Limb (tissue), 2 donors: ENCODE data around the gene CRIM1.
"Not testable (repeated sequence)": the region's sequence is repeated elsewhere in the genome, so short reads cannot be mapped to it uniquely, and the experiment has no call there.

Source experiments
- DNase-seq, 2 donors: peaks; one replicate each; pipeline ENCODE4 v3.0.0-alpha.2; 2016; ENCODE audit errors: extremely low spot score in 2 of 2

CRIM1 gene

GRCh38 chr2:36351291-36351690 lies 4.3 kb upstream of the CRIM1 start:
- DNase-seq, result no peak

- peak in 1 of 2 donors; percentile 42 for DNase-seq
Measured at GRCh38 chr2:36351736-36352349, 3.7 kb upstream of the CRIM1 start.

GRCh38 chr2:36352701-36353100 lies 2.9 kb upstream of the CRIM1 start:
- no peak for DNase-seq

- no peak for DNase-seq
Measured at GRCh38 chr2:36354811-36355150, 797 bp upstream of the CRIM1 start.

- peak in 1 of 2 donors; percentile 49 for DNase-seq
Measured at GRCh38 chr2:36355890-36356297, 316 bp downstream of the CRIM1 start.

- peak in 1 of 2 donors; percentile 6 for DNase-seq
Measured at GRCh38 chr2:36356298-36356989, 866 bp downstream of the CRIM1 start.

- DNase-seq, result peak in 1 of 2 donors; percentile 69
Measured at GRCh38 chr2:36356990-36357846, 1.6 kb downstream of the CRIM1 start.

GRCh38 chr2:36357847-36358659 lies 2.5 kb downstream of the CRIM1 start:
- DNase-seq, result peak in 1 of 2 donors; percentile 72

- DNase-seq, result peak in 1 of 2 donors; percentile 46
Measured at GRCh38 chr2:36359067-36359466, 3.5 kb downstream of the CRIM1 start.

GRCh38 chr2:36360063-36360462 lies 4.5 kb downstream of the CRIM1 start:
- DNase-seq, result no peak

- DNase-seq, result no peak
Measured at GRCh38 chr2:36360834-36361233, 5.3 kb downstream of the CRIM1 start.

- no peak for DNase-seq
Measured at GRCh38 chr2:36361396-36361795, 5.8 kb downstream of the CRIM1 start.

GRCh38 chr2:36362291-36362690 lies 6.7 kb downstream of the CRIM1 start:
- DNase-seq, result no peak

- DNase-seq, result not testable (repeated sequence)
Measured at GRCh38 chr2:36363085-36363484, 7.5 kb downstream of the CRIM1 start.

- DNase-seq, result no peak
Measured at GRCh38 chr2:36366491-36367120, 11.0 kb downstream of the CRIM1 start.

- no peak for DNase-seq
Measured at GRCh38 chr2:36367486-36367885, 11.9 kb downstream of the CRIM1 start.

GRCh38 chr2:36367895-36368353 lies 12.3 kb downstream of the CRIM1 start:
- no peak for DNase-seq

- DNase-seq, result no peak
Measured at GRCh38 chr2:36368438-36368837, 12.9 kb downstream of the CRIM1 start.

GRCh38 chr2:36369163-36369562 lies 13.6 kb downstream of the CRIM1 start:
- no peak for DNase-seq

GRCh38 chr2:36369716-36370115 lies 14.1 kb downstream of the CRIM1 start:
- no peak for DNase-seq

GRCh38 chr2:36370281-36370680 lies 14.7 kb downstream of the CRIM1 start:
- no peak for DNase-seq
